Lower leg skin (tissue), 3 donors: ENCODE results near the gene SBNO2.
"Not testable (repeated sequence)": the region's sequence is repeated elsewhere in the genome, so short reads cannot be mapped to it uniquely, and the experiment has no call there.

ENCODE experiments used
- CTCF ChIP-seq, 3 donors: fragments of 450-650 bp; IDR thresholded peaks; one replicate each; pipeline ENCODE4 v1.5.1; 2016; ENCODE audit warnings: antibody characterized with exemption in 3 of 3, mild to moderate bottlenecking in 3 of 3, moderate library complexity in 2 of 3
- POLR2A ChIP-seq, 2 donors: fragments of 450-650 bp; IDR thresholded peaks; one replicate each; pipeline ENCODE4 v1.6.1; 2016 to 2017; ENCODE audit warnings: antibody characterized with exemption in 2 of 2, mild to moderate bottlenecking in 1 of 2, moderate library complexity in 1 of 2

- TF ChIP-seq CTCF, POLR2A (IDR thresholded peaks at IDR 0.05): not testable (repeated sequence)
Observed at GRCh38 chr19:1129084-1129483, 45.0 kb downstream of the SBNO2 start.
